ENCODE data around the gene CCT6B. TPM values are rescaled to one million over a fixed set of nuclear protein-coding genes. Genes with fewer than 3 reads are reported as not detected.

Gene CCT6B
- total and polyA plus RNA-seq, 2 of the 13 experiments (the other 11 are each of a cell fraction or from before 2014, with no cell fraction given): 0.41 to 1.4 TPM

DNA sequence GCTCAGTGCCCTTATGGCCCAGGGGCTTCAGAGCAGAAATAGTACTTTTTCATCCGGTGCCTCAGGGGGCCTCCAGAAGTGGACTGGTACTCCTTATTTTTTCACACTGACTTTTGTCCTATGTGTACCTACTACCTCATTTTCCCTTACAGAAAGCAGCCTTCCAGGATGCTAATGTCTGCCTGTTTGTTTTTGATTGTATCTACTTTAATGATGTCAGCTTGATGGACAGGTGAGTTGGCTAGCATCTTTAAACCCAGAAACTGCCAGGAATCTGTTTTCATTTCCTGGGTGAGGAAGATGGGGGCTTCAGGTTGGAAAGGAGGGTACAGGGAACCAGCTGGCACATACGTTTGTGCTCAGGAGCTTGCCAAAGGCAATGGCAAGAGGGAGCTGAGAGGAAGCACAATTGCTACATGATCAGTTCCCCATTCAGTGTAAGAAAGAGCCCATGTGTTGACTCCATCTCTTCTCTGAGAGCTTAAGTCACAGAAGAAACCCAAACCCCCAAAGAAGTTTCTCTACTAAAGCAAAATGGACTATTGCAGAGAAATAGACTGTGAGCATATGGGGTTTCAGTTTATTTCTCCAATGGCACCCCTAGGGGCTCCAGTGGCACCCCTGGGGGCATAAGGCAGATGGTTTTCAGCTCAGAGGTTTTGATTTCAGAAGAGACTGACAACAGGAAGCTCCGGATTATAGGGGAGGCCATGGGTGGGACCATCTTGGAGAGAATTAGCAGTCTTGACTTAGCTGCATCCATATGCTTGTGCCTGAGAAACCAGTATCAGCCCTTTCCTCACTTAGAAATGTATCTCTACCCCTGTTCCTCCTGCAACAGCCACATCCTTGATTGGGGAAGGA is 35.4 kb upstream of the CCT6B start (continued):
- TF ChIP-seq, protein P1, sequence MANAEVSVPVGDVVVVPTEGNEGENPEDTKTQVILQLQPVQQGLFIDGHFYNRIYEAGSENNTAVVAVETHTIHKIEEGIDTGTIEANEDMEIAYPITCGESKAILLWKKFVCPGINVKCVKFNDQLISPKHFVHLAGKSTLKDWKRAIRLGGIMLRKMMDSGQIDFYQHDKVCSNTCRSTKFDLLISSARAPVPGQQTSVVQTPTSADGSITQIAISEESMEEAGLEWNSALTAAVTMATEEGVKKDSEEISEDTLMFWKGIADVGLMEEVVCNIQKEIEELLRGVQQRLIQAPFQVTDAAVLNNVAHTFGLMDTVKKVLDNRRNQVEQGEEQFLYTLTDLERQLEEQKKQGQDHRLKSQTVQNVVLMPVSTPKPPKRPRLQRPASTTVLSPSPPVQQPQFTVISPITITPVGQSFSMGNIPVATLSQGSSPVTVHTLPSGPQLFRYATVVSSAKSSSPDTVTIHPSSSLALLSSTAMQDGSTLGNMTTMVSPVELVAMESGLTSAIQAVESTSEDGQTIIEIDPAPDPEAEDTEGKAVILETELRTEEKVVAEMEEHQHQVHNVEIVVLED (CRISPR knock-in tag; IDR thresholded peaks at IDR 0.05; ENCODE audit: borderline replicate concordance): no peak
- no peak for TF ChIP-seq RELA (CRISPR knock-in tag; IDR thresholded peaks at IDR 0.05)
- TF ChIP-seq ZBTB3 (CRISPR knock-in tag; IDR thresholded peaks at IDR 0.05; ENCODE audit: borderline replicate concordance, low read depth): no peak
- no peak for TF ChIP-seq KLF16 (CRISPR knock-in tag; IDR thresholded peaks at IDR 0.05)
- TF ChIP-seq SSRP1 (CRISPR knock-in tag; IDR thresholded peaks at IDR 0.05): no peak
- TF ChIP-seq ZNF883 (CRISPR knock-in tag; IDR thresholded peaks at IDR 0.05; ENCODE audit: not compliant biosample characterization): no peak
- TF ChIP-seq ZNF543 (CRISPR knock-in tag; IDR thresholded peaks at IDR 0.05): no peak
- no peak for TF ChIP-seq NCOA5 (CRISPR knock-in tag; IDR thresholded peaks at IDR 0.05)
- no peak for TF ChIP-seq MAFG (CRISPR knock-in tag; IDR thresholded peaks at IDR 0.05)
- TF ChIP-seq, protein P2, sequence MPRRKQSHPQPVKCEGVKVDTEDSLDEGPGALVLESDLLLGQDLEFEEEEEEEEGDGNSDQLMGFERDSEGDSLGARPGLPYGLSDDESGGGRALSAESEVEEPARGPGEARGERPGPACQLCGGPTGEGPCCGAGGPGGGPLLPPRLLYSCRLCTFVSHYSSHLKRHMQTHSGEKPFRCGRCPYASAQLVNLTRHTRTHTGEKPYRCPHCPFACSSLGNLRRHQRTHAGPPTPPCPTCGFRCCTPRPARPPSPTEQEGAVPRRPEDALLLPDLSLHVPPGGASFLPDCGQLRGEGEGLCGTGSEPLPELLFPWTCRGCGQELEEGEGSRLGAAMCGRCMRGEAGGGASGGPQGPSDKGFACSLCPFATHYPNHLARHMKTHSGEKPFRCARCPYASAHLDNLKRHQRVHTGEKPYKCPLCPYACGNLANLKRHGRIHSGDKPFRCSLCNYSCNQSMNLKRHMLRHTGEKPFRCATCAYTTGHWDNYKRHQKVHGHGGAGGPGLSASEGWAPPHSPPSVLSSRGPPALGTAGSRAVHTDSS (CRISPR knock-in tag; conservative IDR thresholded peaks at IDR 0.05): no peak
- no peak for TF ChIP-seq GATAD1 (CRISPR knock-in tag; IDR thresholded peaks at IDR 0.05)
- TF ChIP-seq SNAPC2 (CRISPR knock-in tag; IDR thresholded peaks at IDR 0.05): no peak
